ENCODE data around the gene KCNIP3.
"Not testable (repeated sequence)": the region's sequence is repeated elsewhere in the genome, so short reads cannot be mapped to it uniquely, and the experiment has no call there.

GRCh38 chr2:95404676-95405075 is 107.5 kb downstream of the KCNIP3 start:
- not testable (repeated sequence) for TF ChIP-seq CTCF (IDR thresholded peaks at IDR 0.05); POLR2AphosphoS5 (IDR thresholded peaks at IDR 0.05; ENCODE audit: insufficient read depth in 1 of 2, low read depth in 1 of 2)

Data from vagina (tissue), 2 donors.